Fibroblast of mammary gland (primary cell): ENCODE measurements around the gene COPA.

Source experiments
- DNase-seq: peaks from one replicate; pipeline ENCODE4 v3.0.0-alpha.2; 2010; ENCODE audit warnings: low read depth
- H3K4me3 ChIP-seq: 2 replicates; pipeline ENCODE4 v1.5.1; 2011; ENCODE audit warnings: low read depth, mild to moderate bottlenecking, low read length, moderate library complexity; ENCODE audit not compliant: control insufficient read depth
- CTCF ChIP-seq: conservative IDR thresholded peaks from 2 replicates; pipeline ENCODE4 v1.5.1; 2011; ENCODE audit warnings: low read depth, low read length, inconsistent platforms; ENCODE audit not compliant: control insufficient read depth, insufficient read depth

Gene COPA

GRCh38 chr1:160309571-160309970, 33.5 kb downstream of the COPA start:
- peak; percentile 24 for DNase-seq
- no peak for TF ChIP-seq CTCF

GRCh38 chr1:160309185-160309557, 33.9 kb downstream of the COPA start:
- TF ChIP-seq CTCF, result no peak
- peak; percentile 71 for DNase-seq
- no peak overlapping the region for H3K4me3 ChIP-seq

More at GRCh38 chr1:160309571-160309970, 33.5 kb downstream of the COPA start:
- H3K4me3 ChIP-seq, result no peak overlapping the region

- H3K4me3 ChIP-seq, result no peak overlapping the region
- TF ChIP-seq CTCF, result no peak
- peak; percentile 14 for DNase-seq
These were observed 34.4 kb downstream of the COPA start for GRCh38 chr1:160308451-160309184.

GRCh38 chr1:160307118-160307791, 35.8 kb downstream of the COPA start:
- TF ChIP-seq CTCF, result no peak
- H3K4me3 ChIP-seq, result no peak overlapping the region
- no peak for DNase-seq

- H3K4me3 ChIP-seq, result no peak overlapping the region
- no peak for TF ChIP-seq CTCF
- no peak for DNase-seq
These were observed 42.9 kb downstream of the COPA start for GRCh38 chr1:160300173-160300572.

- DNase-seq, result no peak
These were observed 47.0 kb downstream of the COPA start for GRCh38 chr1:160296036-160296435.

More at GRCh38 chr1:160296036-160296435, 47.0 kb downstream of the COPA start:
- H3K4me3 ChIP-seq, result no peak overlapping the region
- TF ChIP-seq CTCF, result no peak
